Vagina (tissue), 2 donors: ENCODE results near the gene PCDHGA1.
"Not testable (repeated sequence)": the region's sequence is repeated elsewhere in the genome, so short reads cannot be mapped to it uniquely, and the experiment has no call there.

Experiments used
- POLR2A ChIP-seq, 2 donors: fragments of 450-650 bp; IDR thresholded peaks; one replicate each; pipeline ENCODE4 v1.6.1; 2017; ENCODE audit warnings: antibody characterized with exemption in 2 of 2, mild to moderate bottlenecking in 2 of 2, moderate library complexity in 2 of 2
- TF ChIP-seq, protein P1 (sequence below), 3 experiments: fragments of 450-650 bp in 2 of 3; fragments of 200-600 bp in 1 of 3; sonication (generic) in 1 of 3; IDR thresholded peaks; one replicate each; pipeline ENCODE4 v1.5.1; 2017 to 2019; ENCODE audit warnings: antibody characterized with exemption in 3 of 3, mild to moderate bottlenecking in 2 of 3, moderate library complexity in 2 of 3

DNA sequence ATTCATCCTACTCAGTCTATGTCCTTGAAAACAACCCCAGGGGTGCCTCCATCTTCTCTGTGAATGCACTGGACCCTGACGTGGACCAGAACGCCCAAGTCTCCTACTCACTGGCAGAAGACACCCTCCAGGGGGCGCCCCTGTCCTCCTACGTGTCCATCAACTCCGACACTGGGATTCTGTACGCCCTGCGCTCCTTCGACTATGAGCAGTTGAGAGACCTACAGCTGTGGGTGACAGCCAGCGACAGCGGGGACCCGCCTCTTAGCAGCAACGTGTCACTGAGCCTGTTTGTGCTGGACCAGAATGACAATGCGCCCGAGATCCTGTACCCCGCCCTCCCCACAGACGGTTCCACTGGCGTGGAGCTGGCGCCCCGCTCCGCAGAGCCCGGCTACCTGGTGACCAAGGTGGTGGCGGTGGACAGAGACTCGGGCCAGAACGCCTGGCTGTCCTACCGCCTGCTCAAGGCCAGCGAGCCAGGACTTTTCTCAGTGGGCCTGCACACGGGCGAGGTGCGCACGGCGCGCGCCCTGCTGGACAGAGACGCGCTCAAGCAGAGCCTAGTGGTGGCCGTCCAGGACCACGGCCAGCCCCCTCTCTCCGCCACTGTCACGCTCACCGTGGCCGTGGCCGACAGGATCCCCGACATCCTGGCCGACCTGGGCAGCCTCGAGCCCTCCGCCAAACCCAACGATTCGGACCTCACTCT, 45.3 kb downstream of the PCDHGA1 start:
- TF ChIP-seq, protein P1, sequence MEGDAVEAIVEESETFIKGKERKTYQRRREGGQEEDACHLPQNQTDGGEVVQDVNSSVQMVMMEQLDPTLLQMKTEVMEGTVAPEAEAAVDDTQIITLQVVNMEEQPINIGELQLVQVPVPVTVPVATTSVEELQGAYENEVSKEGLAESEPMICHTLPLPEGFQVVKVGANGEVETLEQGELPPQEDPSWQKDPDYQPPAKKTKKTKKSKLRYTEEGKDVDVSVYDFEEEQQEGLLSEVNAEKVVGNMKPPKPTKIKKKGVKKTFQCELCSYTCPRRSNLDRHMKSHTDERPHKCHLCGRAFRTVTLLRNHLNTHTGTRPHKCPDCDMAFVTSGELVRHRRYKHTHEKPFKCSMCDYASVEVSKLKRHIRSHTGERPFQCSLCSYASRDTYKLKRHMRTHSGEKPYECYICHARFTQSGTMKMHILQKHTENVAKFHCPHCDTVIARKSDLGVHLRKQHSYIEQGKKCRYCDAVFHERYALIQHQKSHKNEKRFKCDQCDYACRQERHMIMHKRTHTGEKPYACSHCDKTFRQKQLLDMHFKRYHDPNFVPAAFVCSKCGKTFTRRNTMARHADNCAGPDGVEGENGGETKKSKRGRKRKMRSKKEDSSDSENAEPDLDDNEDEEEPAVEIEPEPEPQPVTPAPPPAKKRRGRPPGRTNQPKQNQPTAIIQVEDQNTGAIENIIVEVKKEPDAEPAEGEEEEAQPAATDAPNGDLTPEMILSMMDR (IDR thresholded peaks at IDR 0.05): not testable (repeated sequence)
- TF ChIP-seq POLR2A (IDR thresholded peaks at IDR 0.05): not testable (repeated sequence)
